Astrocyte (in vitro differentiated cells and primary cell): Measurements from ENCODE around the gene FOXO6. TPM values are rescaled to one million over a fixed set of nuclear protein-coding genes. Genes with fewer than 3 reads are reported as not detected.

ENCODE experiments used
- DNase-seq: peaks from one replicate; pipeline ENCODE4 v3.0.0-alpha.2; 2010; ENCODE audit warnings: low read depth
- FAIRE-seq: peaks from 2 replicates; lab custom pipeline; 2011; peaks lifted over from hg19 to GRCh38; lab: Jason Lieb, UNC
- H2AFZ ChIP-seq: 2 replicates; pipeline ENCODE4 v1.6.0; 2012; ENCODE audit warnings: low read depth, low read length, inconsistent platforms
- H3K27ac ChIP-seq: 2 replicates; pipeline ENCODE4 v1.5.1; 2011; ENCODE audit warnings: low read depth, low read length, inconsistent platforms
- H3K27me3 ChIP-seq: 2 replicates; pipeline ENCODE4 v1.6.0; 2011; ENCODE audit warnings: low read length, inconsistent platforms; ENCODE audit not compliant: insufficient read depth
- H3K36me3 ChIP-seq: 2 replicates; pipeline ENCODE4 v1.5.1; 2011; ENCODE audit warnings: low read length, inconsistent platforms; ENCODE audit not compliant: insufficient read depth
- H3K4me1 ChIP-seq: 2 replicates; pipeline ENCODE4 v1.5.1; 2011; ENCODE audit warnings: low read length, inconsistent platforms; ENCODE audit not compliant: insufficient read depth
- H3K4me2 ChIP-seq: 2 replicates; pipeline ENCODE4 v1.6.0; 2012; ENCODE audit warnings: low read length, inconsistent platforms
- H3K4me3 ChIP-seq: 2 replicates; pipeline ENCODE4 v1.5.1; 2011; ENCODE audit warnings: low read depth, mild to moderate bottlenecking, low read length, inconsistent platforms; ENCODE audit not compliant: insufficient read depth
- H3K79me2 ChIP-seq: 2 replicates; pipeline ENCODE4 v1.6.0; 2012; ENCODE audit warnings: mild to moderate bottlenecking, low read length, inconsistent platforms; ENCODE audit not compliant: insufficient read depth
- H3K9ac ChIP-seq: 2 replicates; pipeline ENCODE4 v1.6.0; 2012; ENCODE audit warnings: mild to moderate bottlenecking, low read length, inconsistent platforms
- H3K9me3 ChIP-seq: 2 replicates; pipeline ENCODE4 v1.5.1; 2012; ENCODE audit warnings: low read depth, mild to moderate bottlenecking, low read length, inconsistent platforms; ENCODE audit not compliant: insufficient read depth
- H4K20me1 ChIP-seq: 2 replicates; pipeline ENCODE4 v1.6.0; 2012; ENCODE audit warnings: low read length, inconsistent platforms; ENCODE audit not compliant: insufficient read depth
- H3K27ac Mint-ChIP-seq: one replicate; pipeline ENCODE4 v1.8.0; 2021; ENCODE audit warnings: mild to moderate bottlenecking, mixed read lengths; ENCODE audit not compliant: unreplicated experiment
- H3K27me3 Mint-ChIP-seq: one replicate; pipeline ENCODE4 v1.8.0; 2021; ENCODE audit warnings: low read depth, mixed read lengths; ENCODE audit not compliant: unreplicated experiment
- H3K36me3 Mint-ChIP-seq: one replicate; pipeline ENCODE4 v1.8.0; 2021; ENCODE audit warnings: low read depth, mixed read lengths; ENCODE audit not compliant: unreplicated experiment
- H3K4me1 Mint-ChIP-seq: one replicate; pipeline ENCODE4 v1.8.0; 2021; ENCODE audit warnings: low read depth, mixed read lengths; ENCODE audit not compliant: unreplicated experiment
- H3K4me3 Mint-ChIP-seq: one replicate; pipeline ENCODE4 v1.8.0; 2021; ENCODE audit warnings: mild to moderate bottlenecking, moderate library complexity, mixed read lengths; ENCODE audit not compliant: unreplicated experiment
- H3K9me3 Mint-ChIP-seq: one replicate; pipeline ENCODE4 v1.8.0; 2021; ENCODE audit warnings: mild to moderate bottlenecking, mixed read lengths; ENCODE audit not compliant: unreplicated experiment
- CTCF ChIP-seq: IDR thresholded peaks from 2 replicates; pipeline ENCODE4 v1.5.1; 2011; ENCODE audit warnings: low read depth, mild to moderate bottlenecking, inconsistent platforms, low read length, moderate library complexity; ENCODE audit not compliant: insufficient read depth
- EZH2 ChIP-seq: IDR thresholded peaks from 2 replicates; pipeline ENCODE4 v1.6.1; 2012; ENCODE audit warnings: mild to moderate bottlenecking, low read length, inconsistent platforms; ENCODE audit not compliant: insufficient read depth
- total RNA-seq: library from RNA; stranded (reverse); gene quantifications from 2 replicates; pipeline ENCODE4 v1.2.1, GENCODE V29; 2021

FOXO6 gene
- total RNA-seq, 1 donor from 2014 or later, result 1.2 TPM

GRCh38 chr1:41420351-41420750, 59.1 kb downstream of the FOXO6 start:
- Mint-ChIP-seq H3K27ac (no peak overlapping the region), H3K4me1 (no peaks in the 10 kb centered on the region), H3K36me3 (no peaks in the 10 kb centered on the region), H3K4me3 (no peak overlapping the region), H3K9me3 (no peaks in the 10 kb centered on the region), H3K27me3 (peaks cover 34% of the 10 kb centered on the region)
- Histone ChIP-seq H3K4me2 (no peak overlapping the region), H4K20me1 (no peaks in the 10 kb centered on the region), H3K36me3 (no peaks in the 10 kb centered on the region), H3K27me3 (no peaks in the 10 kb centered on the region), H2AFZ (no peak overlapping the region), H3K9me3 (no peaks in the 10 kb centered on the region), H3K9ac (no peak overlapping the region), H3K4me3 (no peak overlapping the region), H3K4me1 (peaks cover 8% of the 10 kb centered on the region), H3K79me2 (no peaks in the 10 kb centered on the region), H3K27ac (no peak overlapping the region)
- DNase-seq (no peak), FAIRE-seq (no peak)
- no peak for TF ChIP-seq CTCF
- no peak for TF ChIP-seq EZH2

- DNase-seq (peak; percentile 14), FAIRE-seq (no peak)
- no peaks in the 10 kb centered on the region for H3K9me3 ChIP-seq
- H3K27ac ChIP-seq, result no peak overlapping the region
- H3K9ac ChIP-seq, result no peak overlapping the region
- H3K27me3 ChIP-seq, result no peaks in the 10 kb centered on the region
- H3K4me3 ChIP-seq, result no peak overlapping the region
- no peak overlapping the region for H3K27ac Mint-ChIP-seq
- H3K4me2 ChIP-seq, result no peak overlapping the region
- H3K9me3 Mint-ChIP-seq, result no peaks in the 10 kb centered on the region
- H3K4me1 ChIP-seq, result peaks cover 8% of the 10 kb centered on the region
- H3K27me3 Mint-ChIP-seq, result peaks cover 31% of the 10 kb centered on the region
- no peak overlapping the region for H2AFZ ChIP-seq
- H3K36me3 Mint-ChIP-seq, result no peaks in the 10 kb centered on the region
- no peaks in the 10 kb centered on the region for H3K4me1 Mint-ChIP-seq
- no peak overlapping the region for H3K4me3 Mint-ChIP-seq
- H3K79me2 ChIP-seq, result no peaks in the 10 kb centered on the region
- H3K36me3 ChIP-seq, result no peaks in the 10 kb centered on the region
- TF ChIP-seq EZH2, result no peak
- no peaks in the 10 kb centered on the region for H4K20me1 ChIP-seq
Measured at GRCh38 chr1:41420860-41421259, 59.6 kb downstream of the FOXO6 start.

GRCh38 chr1:41422306-41422705, 61.1 kb downstream of the FOXO6 start:
- Histone ChIP-seq H3K27ac (no peak overlapping the region), H3K4me2 (no peak overlapping the region), H3K4me3 (no peak overlapping the region), H3K79me2 (no peaks in the 10 kb centered on the region), H3K36me3 (no peaks in the 10 kb centered on the region), H3K9ac (no peak overlapping the region), H4K20me1 (no peaks in the 10 kb centered on the region), H3K4me1 (peaks cover 8% of the 10 kb centered on the region), H2AFZ (no peak overlapping the region), H3K27me3 (no peaks in the 10 kb centered on the region), H3K9me3 (no peaks in the 10 kb centered on the region)
- Mint-ChIP-seq H3K4me3 (no peak overlapping the region), H3K27me3 (peaks cover 27% of the 10 kb centered on the region), H3K27ac (no peak overlapping the region), H3K9me3 (no peaks in the 10 kb centered on the region), H3K4me1 (no peaks in the 10 kb centered on the region), H3K36me3 (no peaks in the 10 kb centered on the region)
- TF ChIP-seq CTCF (no peak), EZH2 (no peak)
- DNase-seq (no peak), FAIRE-seq (no peak)
